IMR-90 (cell line): Measurements from ENCODE around the gene ERBB4. TPM values are rescaled to one million over a fixed set of nuclear protein-coding genes. Genes with fewer than 3 reads are reported as not detected.

Experiments used
- ATAC-seq: fragments of 200-7000 bp; cut with Tn5 transposase; 2 replicates; pipeline ENCODE4 v1.9.1; 2020; ENCODE audit warnings: low read depth, mild to moderate bottlenecking, moderate library complexity
- BruUV-seq: library from RNA; stranded (reverse); fragments of 400-500 nt; replicated peaks from 2 replicates; lab custom pipeline; 2021; lab: Mats Ljungman, UMichigan
- CTCF ChIA-PET: fragments of 300-600 bp; formaldehyde crosslinking; extraction: SDS; loops from one replicate; lab custom pipeline; 2021; ENCODE audit warnings: antibody characterized with exemption; lab: Yijun Ruan, JAX
- POLR2A ChIA-PET: fragments of 300-600 bp; sonication (Branson Sonifier 250); formaldehyde crosslinking; loops from one replicate; lab custom pipeline; 2022; ENCODE audit warnings: antibody characterized with exemption; ENCODE audit not compliant: unreplicated experiment; lab: Charles Lee
- DNase-seq: peaks from one replicate; pipeline ENCODE4 v3.0.0; 2013
- H2AFZ ChIP-seq: replicated peaks from 2 replicates; pipeline ENCODE3; 2013; ENCODE audit warnings: low read length, mild to moderate bottlenecking; ENCODE audit not compliant: poor library complexity
- H2AK5ac ChIP-seq: 2 replicates; pipeline ENCODE4 v1.6.1; 2013; ENCODE audit warnings: low read depth, low read length, inconsistent platforms
- H2AK9ac ChIP-seq: replicated peaks from 2 replicates; pipeline ENCODE3; 2013; ENCODE audit warnings: mild to moderate bottlenecking, low read depth, low read length, moderate library complexity; ENCODE audit not compliant: poor library complexity
- H2BK120ac ChIP-seq: 2 replicates; pipeline ENCODE4 v1.6.1; 2013; ENCODE audit warnings: low read depth, low read length, inconsistent platforms
- H2BK15ac ChIP-seq: 3 replicates; pipeline ENCODE4 v1.6.1; 2013; ENCODE audit warnings: low read depth, low read length, inconsistent platforms
- H2BK20ac ChIP-seq: 2 replicates; pipeline ENCODE4 v1.6.1; 2013; ENCODE audit warnings: low read depth, mild to moderate bottlenecking, inconsistent platforms, low read length, moderate library complexity
- H2BK5ac ChIP-seq: 2 replicates; pipeline ENCODE4 v1.6.1; 2013; ENCODE audit warnings: mild to moderate bottlenecking, low read depth, low read length, inconsistent platforms; ENCODE audit not compliant: poor library complexity, severe bottlenecking
- H3K14ac ChIP-seq: replicated peaks from 2 replicates; pipeline ENCODE4 v1.6.1; 2013; ENCODE audit warnings: low read depth, low read length, inconsistent platforms
- H3K18ac ChIP-seq: 2 replicates; pipeline ENCODE4 v1.6.1; 2013; ENCODE audit warnings: low read depth, low read length, control low read depth
- H3K23ac ChIP-seq: 2 replicates; pipeline ENCODE4 v1.6.1; 2013; ENCODE audit warnings: low read depth, low read length, inconsistent platforms
- H3K27ac ChIP-seq: 2 replicates; pipeline ENCODE4 v1.5.1; 2013; ENCODE audit warnings: mild to moderate bottlenecking, control low read depth, low read length; ENCODE audit not compliant: insufficient read depth
- H3K27me3 ChIP-seq: 2 replicates; pipeline ENCODE4 v1.6.1; 2013; ENCODE audit warnings: low read length; ENCODE audit not compliant: control insufficient read depth, insufficient read depth
- H3K36me3 ChIP-seq: 2 replicates; pipeline ENCODE4 v1.6.1; 2013; ENCODE audit warnings: low read length, mixed read lengths; ENCODE audit not compliant: control insufficient read depth, insufficient read depth
- H3K4ac ChIP-seq: 2 replicates; pipeline ENCODE4 v1.6.1; 2013; ENCODE audit warnings: low read depth, low read length, inconsistent platforms
- H3K4me1 ChIP-seq: 2 replicates; pipeline ENCODE4 v1.6.1; 2013; ENCODE audit warnings: low read length, mixed read lengths; ENCODE audit not compliant: control insufficient read depth, insufficient read depth
- H3K4me2 ChIP-seq: 2 replicates; pipeline ENCODE4 v1.6.1; 2013; ENCODE audit warnings: low read depth, mild to moderate bottlenecking, control low read depth, low read length, moderate library complexity
- H3K4me3 ChIP-seq: 2 replicates; pipeline ENCODE4 v1.5.1; 2013; ENCODE audit warnings: low read depth, mild to moderate bottlenecking, control low read depth, low read length, moderate library complexity; ENCODE audit not compliant: insufficient read depth
- H3K56ac ChIP-seq: 2 replicates; pipeline ENCODE4 v1.6.1; 2013; ENCODE audit warnings: low read length, inconsistent platforms; ENCODE audit not compliant: insufficient read depth; ENCODE audit errors: extremely low read depth
- H3K79me1 ChIP-seq, 2 experiments: 2 replicates each; pipeline ENCODE4 v1.6.1; 2013; ENCODE audit warnings: low read length in 2 of 2, inconsistent platforms in 1 of 2, low read depth in 1 of 2
- H3K9ac ChIP-seq: 2 replicates; pipeline ENCODE4 v1.6.1; 2013; ENCODE audit warnings: low read depth, low read length, control low read depth
- H3K9me1 ChIP-seq: 2 replicates; pipeline ENCODE4 v1.6.1; 2013; ENCODE audit warnings: low read length, inconsistent platforms; ENCODE audit not compliant: insufficient read depth
- H3K9me3 ChIP-seq: 2 replicates; pipeline ENCODE4 v1.6.1; 2013; ENCODE audit warnings: low read length; ENCODE audit not compliant: control insufficient read depth, insufficient read depth
- H4K20me1 ChIP-seq: 2 replicates; pipeline ENCODE4 v1.6.1; 2013; ENCODE audit warnings: low read length, inconsistent platforms; ENCODE audit not compliant: insufficient read depth
- H4K5ac ChIP-seq: 2 replicates; pipeline ENCODE4 v1.6.1; 2013; ENCODE audit warnings: mild to moderate bottlenecking, low read depth, low read length, control low read depth
- H4K8ac ChIP-seq, 2 experiments: 2 replicates each; pipeline ENCODE4 v1.6.1; 2013; ENCODE audit warnings: low read depth in 2 of 2, low read length in 2 of 2, control low read depth in 1 of 2, inconsistent platforms in 1 of 2
- H4K91ac ChIP-seq: 2 replicates; pipeline ENCODE4 v1.6.1; 2013; ENCODE audit warnings: low read depth, low read length, inconsistent platforms; ENCODE audit not compliant: insufficient read depth
- BHLHE40 ChIP-seq: fragments of 150-350 bp; IDR thresholded peaks from 2 replicates; pipeline ENCODE4 v1.6.1; 2016; ENCODE audit warnings: mild to moderate bottlenecking, low read depth, low read length
- CEBPB ChIP-seq: IDR thresholded peaks from 2 replicates; pipeline ENCODE4 v1.6.1; 2012; ENCODE audit warnings: low read depth, low read length, improper control_type of control experiment
- CHD1 ChIP-seq: IDR thresholded peaks from 2 replicates; pipeline ENCODE4 v1.6.1; 2012; ENCODE audit warnings: low read depth, low read length, improper control_type of control experiment
- CTCF ChIP-seq: conservative IDR thresholded peaks from 2 replicates; pipeline ENCODE4 v1.5.1; 2012; ENCODE audit warnings: mild to moderate bottlenecking, low read depth, low read length, improper control_type of control experiment
- ELK1 ChIP-seq: fragments of 150-350 bp; IDR thresholded peaks from 2 replicates; pipeline ENCODE4 v1.6.1; 2016; ENCODE audit warnings: low read depth, mild to moderate bottlenecking, low read length, moderate library complexity, borderline replicate concordance
- FOS ChIP-seq: fragments of 150-350 bp; IDR thresholded peaks from 2 replicates; pipeline ENCODE4 v1.6.1; 2016; ENCODE audit warnings: low read depth, low read length
- MAFK ChIP-seq: IDR thresholded peaks from 2 replicates; pipeline ENCODE4 v1.6.1; 2012; ENCODE audit warnings: low read depth, low read length, improper control_type of control experiment
- MAZ ChIP-seq: IDR thresholded peaks from 2 replicates; pipeline ENCODE4 v1.6.1; 2012; ENCODE audit warnings: low read depth, mild to moderate bottlenecking, low read length, improper control_type of control experiment, moderate library complexity, borderline replicate concordance
- MXI1 ChIP-seq: IDR thresholded peaks from 2 replicates; pipeline ENCODE4 v1.6.1; 2012; ENCODE audit warnings: low read depth, mild to moderate bottlenecking, low read length, moderate library complexity, borderline replicate concordance
- NFE2L2 ChIP-seq: fragments of 150-350 bp; IDR thresholded peaks from 2 replicates; pipeline ENCODE4 v1.6.1; 2016; ENCODE audit warnings: low read depth, mild to moderate bottlenecking, low read length
- POLR2A ChIP-seq: IDR thresholded peaks from 2 replicates; pipeline ENCODE4 v1.6.1; 2012; ENCODE audit warnings: mild to moderate bottlenecking, low read depth, low read length
- RAD21 ChIP-seq: IDR thresholded peaks from 2 replicates; pipeline ENCODE4 v1.6.1; 2012; ENCODE audit warnings: low read length, improper control_type of control experiment
- RCOR1 ChIP-seq: IDR thresholded peaks from 2 replicates; pipeline ENCODE4 v1.6.1; 2012; ENCODE audit warnings: mild to moderate bottlenecking, low read length, improper control_type of control experiment; ENCODE audit not compliant: insufficient replicate concordance
- RFX5 ChIP-seq: IDR thresholded peaks from 2 replicates; pipeline ENCODE4 v1.8.0; 2012; ENCODE audit warnings: low read depth, mild to moderate bottlenecking, low read length, moderate library complexity
- SMC3 ChIP-seq: fragments of 150-350 bp; IDR thresholded peaks from 2 replicates; pipeline ENCODE4 v1.6.1; 2016; ENCODE audit warnings: low read depth, mild to moderate bottlenecking, antibody characterized with exemption, low read length, moderate library complexity
- USF2 ChIP-seq: fragments of 150-350 bp; IDR thresholded peaks from 2 replicates; pipeline ENCODE4 v1.6.1; 2017; ENCODE audit warnings: mild to moderate bottlenecking, antibody characterized with exemption, low read length, low read depth
- dilution Hi-C: fragments of 300-500 bp; cut with HindIII; formaldehyde crosslinking; loops from one replicate; pipeline ENCODE4 v1.14.3; 2018; ENCODE audit warnings: low sequenced_read_pairs; ENCODE audit not compliant: unreplicated experiment
- in situ Hi-C: fragments of 300-500 bp; cut with MboI; formaldehyde crosslinking; loops from 3 replicates; pipeline ENCODE4 v1.14.3; 2019; ENCODE audit warnings: low sequenced_read_pairs, inconsistent platforms, mixed read lengths
- intact Hi-C: fragments of 100-400 bp; cut with micrococcal nuclease; formaldehyde crosslinking; loops from 2 replicates; pipeline ENCODE4 v1.10.0; 2022
- polyA plus RNA-seq, 3 experiments: library from polyadenylated mRNA; depleted of rRNA; stranded (reverse); fragments of >200 nt; gene quantifications; 2 replicates each; pipeline ENCODE4 v1.2.3, GENCODE V29; 2012; ENCODE audit warnings: low replicate concordance in 1 of 3
- total RNA-seq: library from RNA; depleted of rRNA; stranded (reverse); fragments of >200 nt; gene quantifications from 2 replicates; pipeline ENCODE4 v1.2.3, GENCODE V29; 2012

Gene ERBB4
- total and polyA plus RNA-seq, 2 of the 4 experiments (the other 2 are of a cell fraction) = not detected

- BruUV-seq = no TSS peak
- no peak for ATAC-seq
- dilution Hi-C loops = no loop called here
Observed at GRCh38 chr2:211609127-211609526, 929.5 kb downstream of the ERBB4 start.

More at GRCh38 chr2:211609127-211609526, 929.5 kb downstream of the ERBB4 start:
- H2AK9ac ChIP-seq = no peak overlapping the region
- ChIA-PET CTCF (no interaction called here), POLR2A (no interaction called here)
- no peak for DNase-seq
- no peak overlapping the region for H3K23ac ChIP-seq
- no peak overlapping the region for H2BK15ac ChIP-seq
- H3K9ac ChIP-seq = no peak overlapping the region
- no peak overlapping the region for H3K56ac ChIP-seq
- no peak overlapping the region for H4K8ac ChIP-seq
- no peaks in the 10 kb centered on the region for H3K36me3 ChIP-seq
- H3K27me3 ChIP-seq = no peaks in the 10 kb centered on the region
- no peak overlapping the region for H4K5ac ChIP-seq
- H3K4me3 ChIP-seq = no peak overlapping the region
- no peak overlapping the region for H2BK20ac ChIP-seq
- H4K91ac ChIP-seq = no peak overlapping the region
- intact Hi-C loops (no loop called here), in situ Hi-C loops (no loop called here)
- no peak overlapping the region for H3K14ac ChIP-seq
- H3K4ac ChIP-seq = no peak overlapping the region
- no peak overlapping the region for H3K27ac ChIP-seq
- H3K4me1 ChIP-seq = no peaks in the 10 kb centered on the region
- no peak overlapping the region for H3K18ac ChIP-seq
- H2AFZ ChIP-seq = no peak overlapping the region
- H3K9me3 ChIP-seq = no peaks in the 10 kb centered on the region
- no peak overlapping the region for H2AK5ac ChIP-seq
- H3K79me1 ChIP-seq = no peaks in the 10 kb centered on the region
- H3K4me2 ChIP-seq = no peak overlapping the region
- TF ChIP-seq ELK1 = no peak
- TF ChIP-seq NFE2L2 = no peak
- no peak for TF ChIP-seq MXI1
- TF ChIP-seq FOS = no peak
- no peak for TF ChIP-seq CHD1
- TF ChIP-seq POLR2A = no peak
- no peak for TF ChIP-seq RAD21
- no peak for TF ChIP-seq RFX5
- no peak for TF ChIP-seq BHLHE40
- TF ChIP-seq USF2 = no peak
- TF ChIP-seq MAFK = no peak
- no peak for TF ChIP-seq CEBPB
- TF ChIP-seq MAZ = no peak
- TF ChIP-seq CTCF = no peak
- no peak for TF ChIP-seq SMC3
- TF ChIP-seq RCOR1 = no peak
- no peaks in the 10 kb centered on the region for H4K20me1 ChIP-seq
- no peak overlapping the region for H2BK120ac ChIP-seq
- no peaks in the 10 kb centered on the region for H3K9me1 ChIP-seq
- H2BK5ac ChIP-seq = no peak overlapping the region
